RWPE1 (cell line): Measurements from ENCODE around the gene LCE2D.
"Not testable (repeated sequence)": the region's sequence is repeated elsewhere in the genome, so short reads cannot be mapped to it uniquely, and the experiment has no call there.

Experiments
- CTCF ChIA-PET: fragments of 350-600 bp; sonication (Branson Sonifier 250); formaldehyde crosslinking; extraction: SDS; loops from one replicate; lab custom pipeline; 2021; lab: Yijun Ruan, JAX
- POLR2A ChIA-PET: fragments of 400-600 bp; formaldehyde crosslinking; extraction: SDS; loops from one replicate; lab custom pipeline; 2020; ENCODE audit warnings: antibody characterized with exemption; ENCODE audit not compliant: low non-redundant PET; lab: Yijun Ruan, JAX
- DNase-seq: peaks from one replicate; pipeline ENCODE4 v3.0.0; 2012; ENCODE audit warnings: low spot score
- H3K27ac ChIP-seq: fragments of 450-650 bp; 2 replicates; pipeline ENCODE4 v1.5.1; 2017
- TF ChIP-seq, protein P1 (sequence below): fragments of 450-650 bp; conservative IDR thresholded peaks from 2 replicates; pipeline ENCODE4 v1.5.1; 2017; ENCODE audit warnings: low read depth, mild to moderate bottlenecking

LCE2D gene

DNA sequence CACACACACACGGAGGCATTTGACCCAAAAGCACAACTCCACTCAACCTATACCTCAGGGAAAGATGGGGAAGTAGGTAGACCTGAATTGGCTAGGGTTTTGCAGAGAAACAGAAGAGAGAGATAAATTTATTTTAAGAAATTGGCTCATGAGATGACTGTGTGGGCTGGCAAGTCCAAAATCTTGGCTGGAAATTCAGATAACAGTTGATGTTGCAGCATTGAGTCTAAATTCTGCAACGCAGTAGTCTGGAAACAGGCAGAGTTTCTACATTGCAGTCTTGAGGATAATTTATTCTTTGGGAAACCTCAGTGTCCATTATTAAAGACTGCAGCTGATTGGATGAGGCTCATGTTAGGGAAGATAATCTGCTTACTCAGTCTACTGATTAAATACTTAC, 18.4 kb downstream of the LCE2D start:
- POLR2A ChIA-PET, result no interaction called here
- CTCF ChIA-PET, result no interaction called here
- DNase-seq, result no peak
- H3K27ac ChIP-seq, result no peak overlapping the region
- TF ChIP-seq, protein P1, sequence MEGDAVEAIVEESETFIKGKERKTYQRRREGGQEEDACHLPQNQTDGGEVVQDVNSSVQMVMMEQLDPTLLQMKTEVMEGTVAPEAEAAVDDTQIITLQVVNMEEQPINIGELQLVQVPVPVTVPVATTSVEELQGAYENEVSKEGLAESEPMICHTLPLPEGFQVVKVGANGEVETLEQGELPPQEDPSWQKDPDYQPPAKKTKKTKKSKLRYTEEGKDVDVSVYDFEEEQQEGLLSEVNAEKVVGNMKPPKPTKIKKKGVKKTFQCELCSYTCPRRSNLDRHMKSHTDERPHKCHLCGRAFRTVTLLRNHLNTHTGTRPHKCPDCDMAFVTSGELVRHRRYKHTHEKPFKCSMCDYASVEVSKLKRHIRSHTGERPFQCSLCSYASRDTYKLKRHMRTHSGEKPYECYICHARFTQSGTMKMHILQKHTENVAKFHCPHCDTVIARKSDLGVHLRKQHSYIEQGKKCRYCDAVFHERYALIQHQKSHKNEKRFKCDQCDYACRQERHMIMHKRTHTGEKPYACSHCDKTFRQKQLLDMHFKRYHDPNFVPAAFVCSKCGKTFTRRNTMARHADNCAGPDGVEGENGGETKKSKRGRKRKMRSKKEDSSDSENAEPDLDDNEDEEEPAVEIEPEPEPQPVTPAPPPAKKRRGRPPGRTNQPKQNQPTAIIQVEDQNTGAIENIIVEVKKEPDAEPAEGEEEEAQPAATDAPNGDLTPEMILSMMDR, result no peak

DNA sequence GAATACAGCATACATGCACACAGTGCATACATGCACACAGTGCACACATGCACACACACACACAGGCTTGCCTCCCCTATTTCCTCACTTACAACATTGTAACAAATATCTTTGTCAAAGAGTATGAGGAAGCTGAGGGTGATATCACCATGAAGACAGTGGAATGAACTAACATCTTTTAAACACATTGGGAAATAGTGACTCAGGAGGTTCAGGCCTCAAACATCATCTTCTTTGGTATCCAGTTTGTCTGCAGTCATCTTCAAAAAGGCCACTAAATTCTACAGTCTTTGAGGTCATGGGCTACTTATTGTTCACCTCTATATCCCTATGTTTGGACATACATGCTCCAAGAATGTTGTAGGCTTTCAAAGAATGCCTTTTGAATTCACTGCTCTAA, 20.7 kb downstream of the LCE2D start:
- no peak overlapping the region for H3K27ac ChIP-seq
- ChIA-PET CTCF (interaction anchor here (0.6 kb wide), 1 partner anchor 320 kb away, joined by 3 read pairs; no protein-coding TSS in a partner anchor), POLR2A (no interaction called here)
- DNase-seq, result no peak
- TF ChIP-seq, protein P1, result no peak

DNA sequence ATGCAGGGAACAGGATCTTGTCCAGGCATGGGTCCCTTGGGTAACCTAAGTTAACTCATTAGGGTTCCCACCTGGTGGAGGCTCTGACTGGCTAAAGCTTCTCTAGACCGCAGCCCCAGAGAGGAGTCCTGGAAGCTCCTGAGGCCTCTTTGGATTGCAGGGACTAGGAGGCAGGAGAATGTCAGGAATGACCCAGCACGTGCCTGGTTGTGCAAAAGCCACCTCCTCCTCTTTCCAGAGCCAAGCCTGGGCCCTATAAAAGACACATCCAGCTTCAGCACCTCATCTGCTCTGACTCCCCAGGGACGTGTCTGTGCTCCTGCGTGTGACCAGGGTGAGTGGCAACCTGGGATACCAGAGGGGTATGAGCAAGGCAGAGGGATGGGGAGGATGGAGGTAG, 22.6 kb downstream of the LCE2D start, which contains the start of gene LCE2B:
Gene LCE2B, plus strand, starts transcription at position 301 of the 400 bp plus-strand sequence. CDS start 721 bp downstream, outside the sequence.
- POLR2A ChIA-PET, DNase-seq, H3K27ac ChIP-seq: not testable (repeated sequence)
- CTCF ChIA-PET, result interaction anchor here (0.5 kb wide), 1 partner anchor 169 kb away, joined by 3 read pairs; no protein-coding TSS in a partner anchor

DNA sequence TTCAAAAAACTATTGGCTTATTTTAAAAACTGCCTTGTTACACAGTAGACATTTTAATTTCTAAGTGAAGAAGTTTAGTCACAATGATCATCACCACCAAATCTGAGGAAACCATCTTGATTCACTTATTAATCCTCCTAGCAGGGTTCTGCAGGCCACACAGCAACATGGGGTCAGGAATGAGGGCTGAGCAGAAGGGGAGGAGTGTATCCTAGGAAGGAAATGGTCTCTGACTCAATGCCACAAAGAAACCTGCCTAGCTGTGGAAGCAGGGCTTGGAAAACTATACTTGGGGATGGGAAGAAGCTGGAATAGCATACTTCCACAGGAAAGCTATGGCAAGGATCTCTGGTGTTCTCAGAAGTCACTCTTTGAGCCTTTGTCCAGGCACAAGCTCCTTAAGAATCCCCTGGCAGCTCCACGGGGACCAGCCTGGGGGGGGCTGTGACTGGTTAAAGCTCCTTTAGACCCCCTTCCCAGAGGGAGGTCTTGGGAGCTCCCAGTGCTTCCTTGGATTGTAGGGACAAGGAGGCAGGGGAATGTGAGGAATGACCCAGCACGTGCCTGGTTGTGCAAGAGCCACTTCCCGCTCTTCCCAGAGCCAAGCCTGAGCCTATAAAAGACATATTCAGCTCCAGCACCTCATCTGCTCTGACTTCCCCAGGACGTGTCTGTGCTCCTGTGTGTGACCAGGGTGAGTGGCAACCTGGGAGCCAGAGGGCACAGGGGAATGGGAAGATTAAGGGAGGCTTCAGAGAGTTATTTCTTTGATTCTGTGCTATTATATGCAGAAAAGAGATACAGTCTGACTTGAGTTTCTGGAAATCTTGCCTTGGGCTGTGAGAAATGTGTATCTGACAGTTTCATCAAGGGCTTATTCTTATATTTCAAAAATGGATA, 34.8 kb downstream of the LCE2D start, which contains the start of gene LCE2A:
Gene LCE2A, plus strand, starts transcription at position 645 of the 900 bp plus-strand sequence. CDS start 557 bp downstream, outside the sequence.
- no peak within 1 kb of the TSS for H3K27ac ChIP-seq
- ChIA-PET CTCF (interaction anchor here (0.9 kb wide), 1 partner anchor 44 kb away, joined by 3 read pairs; no protein-coding TSS in a partner anchor), POLR2A (no interaction called here)
- TF ChIP-seq, protein P1, result no peak
- DNase-seq, result no peak

DNA sequence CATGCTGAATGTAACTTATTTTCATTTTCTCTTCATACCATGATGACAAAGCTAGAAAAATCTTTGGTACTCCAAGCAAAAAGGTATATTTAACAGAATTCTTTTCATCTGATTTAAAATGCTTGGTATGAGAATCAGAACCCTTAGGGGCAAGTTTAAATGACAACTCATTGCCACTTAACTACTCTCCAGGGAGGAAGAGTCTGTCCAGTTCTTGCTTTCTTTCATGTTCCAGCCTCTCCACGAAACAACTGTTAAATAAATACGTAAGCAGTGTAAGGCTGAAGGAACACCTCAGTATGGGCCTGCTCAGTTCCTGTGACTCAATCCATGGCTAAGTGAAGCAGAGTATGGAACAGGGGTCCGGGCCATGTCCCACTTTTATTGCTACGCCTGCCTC, 36.6 kb downstream of the LCE2D start:
- TF ChIP-seq, protein P1, result no peak
- ChIA-PET CTCF (interaction anchor here (0.7 kb wide), 1 partner anchor 170 kb away, joined by 3 read pairs; no protein-coding TSS in a partner anchor), POLR2A (no interaction called here)
- no peak for DNase-seq
- no peak overlapping the region for H3K27ac ChIP-seq

DNA sequence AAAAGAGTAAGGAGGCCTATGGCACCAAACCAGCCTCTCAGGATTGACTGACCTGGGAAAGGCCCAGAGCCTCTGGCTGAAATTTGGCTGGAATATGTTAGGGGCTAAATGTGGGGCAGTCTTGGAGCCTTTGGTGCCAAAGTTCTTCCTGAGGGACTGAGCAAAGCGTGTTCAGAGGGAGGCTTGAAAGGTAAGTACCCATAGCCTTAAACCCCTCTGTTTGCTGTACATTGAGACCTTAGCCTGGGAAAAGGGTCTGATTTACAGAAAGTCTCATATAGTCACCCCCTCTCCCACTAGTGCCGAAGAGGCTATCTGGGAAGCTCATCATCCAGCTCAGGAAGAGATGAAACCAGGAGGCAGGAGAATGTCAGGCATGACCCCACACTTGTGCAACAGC, 44.7 kb downstream of the LCE2D start, which contains the start of gene LCE4A:
Gene LCE4A, plus strand, starts transcription at position 301 of the 400 bp plus-strand sequence. CDS start 916 bp downstream, outside the sequence.
- ChIA-PET CTCF (no interaction called here), POLR2A (no interaction called here)
- TF ChIP-seq, protein P1, result no peak
- no peak within 1 kb of the TSS for H3K27ac ChIP-seq
- DNase-seq, result no peak
